Cortex of kidney (tissue), 1 donor: ENCODE results near the gene DCAF6.

Experiments
- DNase-seq: peaks from one replicate; lab custom pipeline; 2025; lab: John Stamatoyannopoulos, UW

The DCAF6 gene

DNA sequence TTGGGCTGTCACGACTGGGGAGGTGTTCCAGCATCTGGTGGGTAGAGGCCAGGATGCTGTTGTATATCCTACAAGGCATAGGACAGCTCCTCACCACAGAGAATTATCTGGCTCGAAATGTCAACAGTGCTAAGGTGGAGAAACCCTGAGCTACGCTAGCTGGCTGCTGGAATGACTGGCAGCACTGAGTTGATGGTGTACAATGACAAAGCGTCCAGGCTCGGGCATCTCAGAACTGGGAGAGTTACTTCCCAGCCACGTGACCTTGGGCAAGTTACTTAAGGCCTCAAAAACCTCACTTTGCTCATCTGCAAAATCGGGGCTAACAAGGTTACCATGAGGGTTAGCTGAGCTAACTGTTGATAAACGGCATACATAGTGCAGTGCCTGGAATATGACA is 164.9 kb downstream of the DCAF6 start:
- DNase-seq: no peak

DNA sequence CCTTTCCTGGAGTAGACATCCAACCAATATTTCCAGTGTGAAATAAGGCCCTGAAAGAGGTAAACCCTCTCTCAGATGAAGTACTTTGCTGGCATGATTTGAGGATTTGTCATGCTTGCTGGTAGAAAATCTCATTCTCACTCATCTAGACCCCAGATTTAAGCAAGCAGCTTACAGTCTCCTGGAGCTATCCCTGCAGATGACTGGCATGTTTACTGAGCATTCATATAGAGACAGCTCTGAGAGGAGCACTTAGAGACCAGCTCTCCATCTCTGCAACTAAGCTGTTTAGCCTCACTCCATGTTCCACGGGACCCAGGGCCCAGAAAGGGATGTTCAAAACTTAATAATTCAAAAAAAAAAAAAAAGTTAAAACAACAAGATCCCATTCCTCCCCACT is 166.0 kb downstream of the DCAF6 start:
- DNase-seq: no peak

DNA sequence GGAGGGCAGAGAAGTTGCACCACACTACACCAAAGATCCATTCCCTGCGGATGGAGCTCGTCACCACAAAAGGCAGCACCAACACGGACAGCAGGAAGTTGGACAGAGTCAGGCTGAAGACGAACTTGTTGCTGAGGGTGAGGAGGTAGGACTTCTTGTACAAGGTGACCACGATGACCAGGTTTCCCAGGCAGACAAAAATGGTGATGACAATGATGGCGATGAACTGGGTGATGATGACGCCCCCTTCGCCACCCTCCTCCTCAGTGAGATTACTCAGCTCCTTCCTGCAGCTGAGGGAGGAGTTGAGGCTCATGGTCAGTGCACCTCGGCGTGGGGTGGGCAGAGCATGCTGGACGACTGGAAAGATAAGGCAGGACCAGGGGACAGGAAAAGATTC is 168.1 kb downstream of the DCAF6 start:
- DNase-seq: no peak

DNA sequence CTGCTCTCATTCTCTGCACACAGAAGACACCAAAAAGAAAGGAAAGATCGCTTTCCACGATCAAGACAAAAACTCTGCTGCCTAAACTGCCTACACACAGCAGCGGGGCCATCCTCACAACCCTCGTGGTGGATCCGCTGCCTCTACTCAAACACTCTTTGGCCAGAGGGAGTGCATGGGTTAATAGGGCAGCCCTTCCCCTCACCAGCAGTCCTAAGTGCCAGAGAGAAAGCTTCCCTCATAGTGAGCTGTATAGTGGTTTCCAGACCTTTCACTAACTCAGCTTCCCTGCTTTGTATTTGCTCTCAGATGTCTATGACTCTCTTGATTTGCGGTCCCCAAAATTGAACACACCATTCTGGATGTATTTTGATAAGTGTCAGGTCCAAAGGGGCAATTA is 169.4 kb downstream of the DCAF6 start:
- DNase-seq: no peak

DNA sequence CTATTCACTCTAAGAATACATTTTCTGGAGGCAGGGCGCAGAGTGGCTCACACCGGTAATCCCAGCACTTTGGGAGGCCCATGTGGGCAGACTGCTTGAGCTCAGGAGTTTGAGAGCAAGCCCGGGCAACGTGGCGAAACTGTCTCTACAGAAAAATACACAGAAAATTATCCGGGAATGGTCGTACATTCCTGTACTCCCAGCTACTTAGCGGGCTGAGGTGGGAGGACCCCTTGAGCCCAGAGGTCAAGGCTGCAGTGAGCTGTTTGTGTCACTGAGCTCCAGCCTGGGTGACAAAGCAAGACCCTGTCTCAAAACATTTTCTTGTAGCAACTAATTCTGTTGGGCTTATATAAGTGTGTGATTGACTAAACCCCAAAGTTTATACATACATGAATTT is 169.8 kb downstream of the DCAF6 start:
- no peak for DNase-seq

DNA sequence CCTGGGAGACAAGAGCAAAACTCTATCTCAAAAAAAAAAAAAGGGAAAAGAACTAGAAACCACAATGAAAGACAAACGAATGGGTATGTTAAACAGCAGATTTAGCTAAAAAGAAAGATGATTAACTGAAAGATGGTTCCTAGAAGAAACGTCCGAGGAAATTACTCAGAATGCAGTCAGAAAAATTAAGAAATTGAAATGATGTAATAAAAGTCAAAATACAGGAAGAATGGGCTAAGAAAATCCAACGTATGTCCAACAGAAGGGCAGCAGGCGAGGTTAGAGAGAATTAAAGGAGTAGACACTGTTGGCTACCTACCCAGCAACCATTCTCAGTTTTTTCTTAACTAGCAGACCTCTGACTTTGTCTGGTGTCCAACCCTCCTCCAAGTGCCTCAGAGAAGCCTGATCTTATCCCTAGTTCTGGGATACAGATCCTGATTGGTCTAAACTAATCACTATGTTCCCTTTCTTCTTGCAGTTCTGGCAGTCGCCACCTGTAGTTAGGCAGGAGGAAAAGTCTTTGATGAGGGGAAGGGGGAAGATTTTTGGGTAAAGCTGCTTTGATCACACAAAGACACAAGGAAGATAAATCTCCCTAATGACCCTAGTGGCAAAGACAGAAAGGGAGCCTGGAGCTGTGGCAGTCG is 174.5 kb downstream of the DCAF6 start:
- DNase-seq: no peak

DNA sequence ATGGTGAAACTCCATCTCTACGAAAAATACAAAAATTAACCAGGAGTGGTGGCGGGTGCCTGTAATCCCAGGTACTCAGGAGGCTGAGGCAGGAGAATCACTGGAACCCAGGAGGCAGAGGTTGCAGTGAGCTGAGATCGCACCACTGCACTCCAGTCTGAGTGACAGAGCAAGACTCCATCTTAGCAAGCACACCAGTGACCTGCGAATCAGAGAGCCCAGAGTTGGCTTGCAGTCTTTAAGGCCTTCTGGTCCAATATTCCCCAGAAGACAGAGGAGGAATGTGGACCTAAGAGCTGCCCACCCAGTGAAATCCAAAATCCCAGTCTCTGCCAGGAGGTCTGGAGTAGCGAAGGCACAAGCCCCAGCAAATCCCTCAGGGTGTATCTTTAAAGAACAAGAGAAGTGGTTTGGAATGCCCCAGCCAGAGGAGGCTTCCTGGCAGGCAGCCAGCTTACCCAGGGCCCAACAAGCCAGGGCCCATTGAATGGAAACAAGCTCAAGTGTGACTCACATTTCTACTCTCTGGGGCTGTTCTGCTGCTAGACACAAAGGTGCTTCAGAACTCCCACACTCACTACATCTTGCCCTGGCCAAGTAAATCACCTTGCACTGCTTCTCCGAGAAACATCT is 176.3 kb downstream of the DCAF6 start:
- no peak for DNase-seq

DNA sequence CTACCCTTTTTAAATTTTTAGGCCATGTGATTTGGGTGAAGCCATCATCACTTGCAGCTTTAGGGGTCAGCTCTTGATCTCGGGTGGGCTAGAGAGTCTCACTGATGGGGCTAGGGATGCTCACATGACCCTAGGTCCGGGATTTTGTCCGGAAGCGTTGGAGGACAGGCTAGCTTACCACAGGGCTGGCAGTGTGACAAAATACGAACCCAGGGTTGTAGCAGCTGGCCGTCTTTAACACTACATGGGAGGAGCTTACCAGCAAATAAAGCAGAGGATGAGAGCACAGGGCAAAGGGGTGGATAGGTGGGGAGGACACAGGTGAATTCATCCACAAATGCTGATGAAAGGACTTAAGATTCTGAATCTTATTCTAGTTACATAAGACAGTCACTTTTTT is 178.4 kb downstream of the DCAF6 start:
- DNase-seq: no peak

DNA sequence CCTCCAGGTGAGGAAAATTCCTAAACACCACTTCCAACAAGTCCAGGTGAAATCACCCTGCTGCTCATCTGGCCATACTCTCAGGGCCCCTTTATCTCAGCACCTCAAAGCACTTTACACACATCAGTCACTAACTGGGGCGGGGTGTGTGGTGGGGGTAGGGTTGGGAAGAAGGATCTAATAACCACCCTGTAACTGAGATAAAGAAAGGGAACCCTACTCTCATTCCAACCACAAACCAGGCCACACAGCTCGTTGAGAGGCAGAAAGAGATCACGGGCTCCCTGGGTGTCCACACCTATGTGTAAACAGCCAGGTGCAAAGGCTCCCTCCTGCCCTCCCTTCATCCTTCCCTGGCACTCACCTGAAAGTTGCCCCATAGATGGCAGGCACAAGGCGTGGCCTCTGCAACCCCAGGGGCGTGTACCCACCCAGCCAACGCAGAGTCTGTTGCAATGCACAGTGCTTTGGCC is 179.9 kb downstream of the DCAF6 start:
- no peak for DNase-seq

DNA sequence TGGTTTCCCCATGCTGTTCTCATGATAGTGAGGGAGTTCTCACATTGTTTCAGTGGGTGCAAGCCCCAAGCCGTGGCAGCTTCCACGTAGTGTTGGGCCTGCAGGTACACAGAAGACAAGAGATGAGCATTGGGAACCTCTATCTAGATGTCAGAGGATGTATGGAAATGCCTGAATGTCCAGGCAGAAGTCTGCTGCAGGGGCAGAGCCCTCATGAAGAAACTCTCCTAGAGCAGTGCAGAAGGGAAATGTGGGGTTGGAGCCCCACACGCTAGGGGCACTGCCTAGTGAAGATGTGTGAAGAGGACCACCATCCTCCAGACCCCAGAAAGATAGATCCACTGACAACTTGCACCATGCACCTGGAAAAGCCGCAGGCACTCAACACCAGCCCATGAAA is 183.3 kb downstream of the DCAF6 start:
- no peak for DNase-seq

DNA sequence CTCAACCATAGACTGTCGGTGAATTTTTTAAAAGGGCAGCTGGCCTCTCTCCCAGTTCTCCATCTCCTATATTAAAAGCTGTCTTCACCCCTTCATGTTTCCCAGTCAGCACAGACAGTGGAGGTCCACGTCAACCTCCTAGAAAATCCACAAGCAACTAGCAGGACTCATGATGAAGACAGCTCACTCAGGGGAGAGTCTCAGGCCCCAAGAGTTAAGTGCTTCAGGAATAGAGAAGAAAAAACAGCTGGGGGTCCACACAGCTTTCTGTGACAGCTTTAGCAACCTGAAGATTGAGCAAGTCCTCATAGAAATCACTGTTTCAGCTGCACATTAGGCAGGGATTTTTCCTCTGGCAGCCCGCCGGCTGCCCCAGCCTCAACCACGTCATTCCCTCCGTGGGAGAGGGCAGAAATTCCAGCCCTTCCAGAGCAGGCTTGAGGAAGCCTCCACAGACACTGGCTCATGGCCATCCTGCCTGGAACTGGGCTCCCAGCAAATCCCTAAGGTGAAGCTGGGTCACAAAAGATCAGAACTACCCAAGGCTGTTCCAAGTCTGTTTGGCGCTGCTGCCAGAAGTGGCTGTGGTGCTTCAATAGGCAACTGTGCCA is 185.0 kb downstream of the DCAF6 start:
- DNase-seq: no peak

DNA sequence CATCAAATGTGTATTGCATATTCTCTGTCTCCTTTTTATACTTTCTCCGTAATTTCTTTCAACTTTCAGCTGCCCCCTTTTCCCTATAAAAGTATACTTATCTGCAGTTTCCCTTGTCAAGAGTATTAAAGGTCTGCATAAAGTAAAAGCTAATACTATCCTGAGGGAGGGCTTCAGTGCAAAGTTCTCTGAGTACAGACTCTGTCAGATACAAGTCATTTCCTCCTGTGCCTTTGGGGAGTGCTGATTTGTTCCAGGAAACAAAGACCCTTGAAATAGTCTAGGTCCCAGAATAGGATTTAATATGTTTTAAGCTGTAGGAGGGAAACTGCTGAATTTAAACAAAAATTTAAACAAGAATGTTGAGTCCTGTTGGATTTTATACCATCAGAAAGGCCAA is 188.6 kb downstream of the DCAF6 start:
- DNase-seq: no peak
